A549 (cell line): ENCODE measurements around the gene BEND7.

ENCODE experiments used
- CEBPB ChIP-seq, 2 experiments: fragments of >200 bp in 1 of 2; sonication (Bioruptor Twin) in 1 of 2; formaldehyde crosslinking in 1 of 2; IDR thresholded peaks; 2 replicates each; pipeline ENCODE4 v1.6.1; 2012 to 2016
- EP300 ChIP-seq, 2 experiments: fragments of >200 bp; sonication (Bioruptor Twin); formaldehyde crosslinking; IDR thresholded peaks; 2 replicates in 1 of 2; 3 replicates in 1 of 2; pipeline ENCODE4 v1.6.1; 2016 to 2017
- POLR2A ChIP-seq: IDR thresholded peaks from 2 replicates; pipeline ENCODE4 v1.6.1; 2012; ENCODE audit warnings: mild to moderate bottlenecking, low read length
- RAD21 ChIP-seq, 2 experiments: fragments of >200 bp in 1 of 2; sonication (Bioruptor Twin) in 1 of 2; formaldehyde crosslinking in 1 of 2; IDR thresholded peaks in 1 of 2; conservative IDR thresholded peaks in 1 of 2; 2 replicates in 1 of 2; 3 replicates in 1 of 2; pipeline ENCODE4 v1.6.1; 2012 to 2018; ENCODE audit warnings: inconsistent platforms in 1 of 2
- ZFP36 ChIP-seq: fragments of 450-650 bp; IDR thresholded peaks from 2 replicates; pipeline ENCODE4 v1.6.1; 2014; ENCODE audit warnings: borderline replicate concordance; ENCODE audit not compliant: partially characterized antibody
- TF ChIP-seq, protein P1 (sequence below): fragments of >200 bp; sonication (Bioruptor Twin); formaldehyde crosslinking; IDR thresholded peaks from 3 replicates; pipeline ENCODE4 v1.5.1; 2016
- TF ChIP-seq, protein P2 (sequence below): fragments of 200-600 bp; sonication (generic); IDR thresholded peaks from 2 replicates; pipeline ENCODE4 v1.6.1; 2016; ENCODE audit warnings: antibody characterized with exemption, mild to moderate bottlenecking, moderate library complexity

DNA sequence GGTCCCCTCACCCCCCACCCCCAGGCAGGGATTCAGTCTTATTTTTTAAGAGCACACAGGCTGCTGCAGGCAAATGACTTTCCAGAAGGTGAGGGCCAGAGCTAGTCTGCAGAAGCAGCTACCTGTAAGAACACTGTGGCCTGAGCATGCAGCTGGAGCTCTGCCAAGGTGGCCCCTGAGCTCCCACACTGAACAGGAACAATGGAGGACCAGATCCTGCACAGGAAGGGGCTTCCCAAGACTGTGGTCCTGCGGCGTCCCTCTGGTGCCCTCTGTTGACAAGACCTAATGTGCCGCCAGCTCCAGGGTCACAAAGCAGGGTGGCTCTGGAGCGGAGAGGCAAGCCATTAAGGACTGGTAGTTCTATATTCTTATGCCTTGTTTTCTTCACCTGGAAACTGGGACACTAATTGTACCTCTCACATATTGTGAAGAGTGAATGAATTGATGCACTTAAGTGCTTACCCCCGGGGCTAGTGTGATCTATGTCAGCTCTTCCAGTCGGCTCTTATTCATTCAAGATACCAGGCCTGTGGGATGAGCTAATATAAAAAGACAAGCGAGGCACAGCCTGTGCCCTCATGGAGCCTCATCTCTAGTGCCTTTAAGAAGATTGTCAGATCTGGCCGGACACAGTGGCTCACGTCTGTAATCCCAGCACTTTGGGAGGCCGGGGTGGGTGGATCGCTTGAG, 8.0 kb upstream of the BEND7 start:
- TF ChIP-seq, protein P1, sequence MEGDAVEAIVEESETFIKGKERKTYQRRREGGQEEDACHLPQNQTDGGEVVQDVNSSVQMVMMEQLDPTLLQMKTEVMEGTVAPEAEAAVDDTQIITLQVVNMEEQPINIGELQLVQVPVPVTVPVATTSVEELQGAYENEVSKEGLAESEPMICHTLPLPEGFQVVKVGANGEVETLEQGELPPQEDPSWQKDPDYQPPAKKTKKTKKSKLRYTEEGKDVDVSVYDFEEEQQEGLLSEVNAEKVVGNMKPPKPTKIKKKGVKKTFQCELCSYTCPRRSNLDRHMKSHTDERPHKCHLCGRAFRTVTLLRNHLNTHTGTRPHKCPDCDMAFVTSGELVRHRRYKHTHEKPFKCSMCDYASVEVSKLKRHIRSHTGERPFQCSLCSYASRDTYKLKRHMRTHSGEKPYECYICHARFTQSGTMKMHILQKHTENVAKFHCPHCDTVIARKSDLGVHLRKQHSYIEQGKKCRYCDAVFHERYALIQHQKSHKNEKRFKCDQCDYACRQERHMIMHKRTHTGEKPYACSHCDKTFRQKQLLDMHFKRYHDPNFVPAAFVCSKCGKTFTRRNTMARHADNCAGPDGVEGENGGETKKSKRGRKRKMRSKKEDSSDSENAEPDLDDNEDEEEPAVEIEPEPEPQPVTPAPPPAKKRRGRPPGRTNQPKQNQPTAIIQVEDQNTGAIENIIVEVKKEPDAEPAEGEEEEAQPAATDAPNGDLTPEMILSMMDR = peak; percentile 75
- TF ChIP-seq CEBPB (IDR thresholded peaks at IDR 0.05) = no peak
- TF ChIP-seq EP300 (IDR thresholded peaks at IDR 0.05) = no peak
- TF ChIP-seq POLR2A = no peak
- no peak for TF ChIP-seq ZFP36
- TF ChIP-seq, protein P2, sequence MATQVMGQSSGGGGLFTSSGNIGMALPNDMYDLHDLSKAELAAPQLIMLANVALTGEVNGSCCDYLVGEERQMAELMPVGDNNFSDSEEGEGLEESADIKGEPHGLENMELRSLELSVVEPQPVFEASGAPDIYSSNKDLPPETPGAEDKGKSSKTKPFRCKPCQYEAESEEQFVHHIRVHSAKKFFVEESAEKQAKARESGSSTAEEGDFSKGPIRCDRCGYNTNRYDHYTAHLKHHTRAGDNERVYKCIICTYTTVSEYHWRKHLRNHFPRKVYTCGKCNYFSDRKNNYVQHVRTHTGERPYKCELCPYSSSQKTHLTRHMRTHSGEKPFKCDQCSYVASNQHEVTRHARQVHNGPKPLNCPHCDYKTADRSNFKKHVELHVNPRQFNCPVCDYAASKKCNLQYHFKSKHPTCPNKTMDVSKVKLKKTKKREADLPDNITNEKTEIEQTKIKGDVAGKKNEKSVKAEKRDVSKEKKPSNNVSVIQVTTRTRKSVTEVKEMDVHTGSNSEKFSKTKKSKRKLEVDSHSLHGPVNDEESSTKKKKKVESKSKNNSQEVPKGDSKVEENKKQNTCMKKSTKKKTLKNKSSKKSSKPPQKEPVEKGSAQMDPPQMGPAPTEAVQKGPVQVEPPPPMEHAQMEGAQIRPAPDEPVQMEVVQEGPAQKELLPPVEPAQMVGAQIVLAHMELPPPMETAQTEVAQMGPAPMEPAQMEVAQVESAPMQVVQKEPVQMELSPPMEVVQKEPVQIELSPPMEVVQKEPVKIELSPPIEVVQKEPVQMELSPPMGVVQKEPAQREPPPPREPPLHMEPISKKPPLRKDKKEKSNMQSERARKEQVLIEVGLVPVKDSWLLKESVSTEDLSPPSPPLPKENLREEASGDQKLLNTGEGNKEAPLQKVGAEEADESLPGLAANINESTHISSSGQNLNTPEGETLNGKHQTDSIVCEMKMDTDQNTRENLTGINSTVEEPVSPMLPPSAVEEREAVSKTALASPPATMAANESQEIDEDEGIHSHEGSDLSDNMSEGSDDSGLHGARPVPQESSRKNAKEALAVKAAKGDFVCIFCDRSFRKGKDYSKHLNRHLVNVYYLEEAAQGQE = no peak
- peak; percentile 71 to 75 for TF ChIP-seq RAD21 (conservative IDR thresholded peaks at IDR 0.05 in 1 of 2, IDR thresholded peaks at IDR 0.05 in 1 of 2)
